ENCODE data around the gene MLXIP. TPM values are rescaled to one million over a fixed set of nuclear protein-coding genes. Genes with fewer than 3 reads are reported as not detected.

Gene MLXIP
- total RNA-seq, 1 donor from 2014 or later, result 54.5 TPM

- no peaks in the 10 kb centered on the region for H3K36me3 Mint-ChIP-seq (ENCODE audit: unreplicated experiment)
- H3K4me3 Mint-ChIP-seq (ENCODE audit: unreplicated experiment), result no peak overlapping the region
- no peak for TF ChIP-seq CTCF (IDR thresholded peaks at IDR 0.05)
- peaks cover 42% of the 10 kb centered on the region for H3K4me1 Mint-ChIP-seq (ENCODE audit: unreplicated experiment)
- no peaks in the 10 kb centered on the region for H3K27me3 Mint-ChIP-seq (ENCODE audit: unreplicated experiment)
- no peak for DNase-seq (ENCODE audit: extremely low spot score, unreplicated experiment)
- no peak overlapping the region for H3K27ac Mint-ChIP-seq (ENCODE audit: unreplicated experiment)
- H3K9me3 Mint-ChIP-seq (ENCODE audit: unreplicated experiment), result no peaks in the 10 kb centered on the region
Measured at GRCh38 chr12:122076743-122077495, 1.6 kb upstream of the MLXIP start.

GRCh38 chr12:122079033-122079531, 526 bp downstream of the MLXIP start:
- Mint-ChIP-seq H3K27me3 (ENCODE audit: unreplicated experiment) (no peaks in the 10 kb centered on the region), H3K36me3 (ENCODE audit: unreplicated experiment) (peaks cover 2% of the 10 kb centered on the region), H3K4me1 (ENCODE audit: unreplicated experiment) (peaks cover 45% of the 10 kb centered on the region), H3K27ac (ENCODE audit: unreplicated experiment) (peak overlapping the region; percentile 88), H3K9me3 (ENCODE audit: unreplicated experiment) (no peaks in the 10 kb centered on the region), H3K4me3 (ENCODE audit: unreplicated experiment) (peak overlapping the region; percentile 91)
- TF ChIP-seq CTCF (IDR thresholded peaks at IDR 0.05), result no peak
- no peak for DNase-seq (ENCODE audit: extremely low spot score, unreplicated experiment)

GRCh38 chr12:122079532-122080081, 1.1 kb downstream of the MLXIP start:
- DNase-seq (ENCODE audit: extremely low spot score, unreplicated experiment), result no peak
- peaks cover 45% of the 10 kb centered on the region for H3K4me1 Mint-ChIP-seq (ENCODE audit: unreplicated experiment)
- H3K9me3 Mint-ChIP-seq (ENCODE audit: unreplicated experiment), result no peaks in the 10 kb centered on the region
- H3K4me3 Mint-ChIP-seq (ENCODE audit: unreplicated experiment), result peak overlapping the region; percentile 91
- no peak for TF ChIP-seq CTCF (IDR thresholded peaks at IDR 0.05)
- no peaks in the 10 kb centered on the region for H3K27me3 Mint-ChIP-seq (ENCODE audit: unreplicated experiment)
- peak overlapping the region; percentile 88 for H3K27ac Mint-ChIP-seq (ENCODE audit: unreplicated experiment)
- peaks cover 2% of the 10 kb centered on the region for H3K36me3 Mint-ChIP-seq (ENCODE audit: unreplicated experiment)

- no peaks in the 10 kb centered on the region for H3K27me3 Mint-ChIP-seq (ENCODE audit: unreplicated experiment)
- TF ChIP-seq CTCF (IDR thresholded peaks at IDR 0.05), result no peak
- peak overlapping the region; percentile 88 for H3K27ac Mint-ChIP-seq (ENCODE audit: unreplicated experiment)
- peaks cover 2% of the 10 kb centered on the region for H3K36me3 Mint-ChIP-seq (ENCODE audit: unreplicated experiment)
- no peak for DNase-seq (ENCODE audit: extremely low spot score, unreplicated experiment)
- no peaks in the 10 kb centered on the region for H3K9me3 Mint-ChIP-seq (ENCODE audit: unreplicated experiment)
- H3K4me1 Mint-ChIP-seq (ENCODE audit: unreplicated experiment), result peaks cover 45% of the 10 kb centered on the region
- peak overlapping the region; percentile 91 for H3K4me3 Mint-ChIP-seq (ENCODE audit: unreplicated experiment)
Measured at GRCh38 chr12:122080149-122081082, 1.9 kb downstream of the MLXIP start.
